Measurements from ENCODE around the gene TAAR6. TPM values are rescaled to one million over a fixed set of nuclear protein-coding genes. Genes with fewer than 3 reads are reported as not detected.

TAAR6 gene
- total RNA-seq, 4 donors from 2014 or later = not detected

GRCh38 chr6:132587424-132587823, 17.3 kb downstream of the TAAR6 start:
- H3K4me1 ChIP-seq = no peaks in the 10 kb centered on the region
- no peak for TF ChIP-seq CTCF (IDR thresholded peaks at IDR 0.05)
- no peak for TF ChIP-seq POLR2A (IDR thresholded peaks at IDR 0.05)

GRCh38 chr6:132589454-132589853, 19.3 kb downstream of the TAAR6 start, which contains the start of gene TAAR5:
TAAR5 (minus strand) TSS chr6:132589741; CDS start chr6:132589686, 55 bp downstream.
- H3K9me3 ChIP-seq = no peaks in the 10 kb centered on the region
- H3K27me3 ChIP-seq = no peaks in the 10 kb centered on the region
- DNase-seq = no peak
- intact Hi-C loops (cut with DNase I; ENCODE audit: low total_unique reads) = no loop called here
- H3K4me3 ChIP-seq = no peak within 1 kb of the TSS
- H3K27ac ChIP-seq = no peak within 1 kb of the TSS
- H3K4me1 ChIP-seq = no peaks in the 10 kb centered on the region
- no peak for TF ChIP-seq POLR2A (IDR thresholded peaks at IDR 0.05)
- no peak for TF ChIP-seq CTCF (IDR thresholded peaks at IDR 0.05)
- H3K36me3 ChIP-seq = no peaks in the 10 kb centered on the region

More at GRCh38 chr6:132587424-132587823, 17.3 kb downstream of the TAAR6 start:
- H3K9me3 ChIP-seq = no peaks in the 10 kb centered on the region
- no peaks in the 10 kb centered on the region for H3K27me3 ChIP-seq
- H3K4me3 ChIP-seq = no peak overlapping the region
- intact Hi-C loops (cut with DNase I; ENCODE audit: low total_unique reads) = no loop called here
- no peak overlapping the region for H3K27ac ChIP-seq
- no peak for DNase-seq
- H3K36me3 ChIP-seq = no peaks in the 10 kb centered on the region

- Histone ChIP-seq H3K36me3 (no peaks in the 10 kb centered on the region), H3K27ac (no peak overlapping the region), H3K4me1 (no peaks in the 10 kb centered on the region), H3K27me3 (no peaks in the 10 kb centered on the region), H3K4me3 (no peak overlapping the region), H3K9me3 (no peaks in the 10 kb centered on the region)
- no peak for DNase-seq
- no peak for TF ChIP-seq POLR2A (IDR thresholded peaks at IDR 0.05)
- no peak for TF ChIP-seq CTCF (IDR thresholded peaks at IDR 0.05)
- intact Hi-C loops (cut with DNase I; ENCODE audit: low total_unique reads) = no loop called here
Measured at GRCh38 chr6:132590362-132590761, 20.2 kb downstream of the TAAR6 start.

- no peak for DNase-seq
- TF ChIP-seq POLR2A (IDR thresholded peaks at IDR 0.05) = no peak
- TF ChIP-seq CTCF (IDR thresholded peaks at IDR 0.05) = no peak
- intact Hi-C loops (cut with DNase I; ENCODE audit: low total_unique reads) = no loop called here
- no peaks in the 10 kb centered on the region for H3K9me3 ChIP-seq
- no peaks in the 10 kb centered on the region for H3K27me3 ChIP-seq
- no peak overlapping the region for H3K4me3 ChIP-seq
- no peaks in the 10 kb centered on the region for H3K4me1 ChIP-seq
- H3K36me3 ChIP-seq = no peaks in the 10 kb centered on the region
- H3K27ac ChIP-seq = no peak overlapping the region
Measured at GRCh38 chr6:132592855-132593254, 22.7 kb downstream of the TAAR6 start.

GRCh38 chr6:132596201-132596600, 26.1 kb downstream of the TAAR6 start:
- intact Hi-C loops (cut with DNase I; ENCODE audit: low total_unique reads) = no loop called here

More at GRCh38 chr6:132596201-132596600, 26.1 kb downstream of the TAAR6 start:
- Histone ChIP-seq H3K9me3 (no peaks in the 10 kb centered on the region), H3K4me1 (no peaks in the 10 kb centered on the region), H3K36me3 (no peaks in the 10 kb centered on the region), H3K27me3 (no peaks in the 10 kb centered on the region), H3K27ac (no peak overlapping the region), H3K4me3 (no peak overlapping the region)
- TF ChIP-seq CTCF (IDR thresholded peaks at IDR 0.05) (no peak), POLR2A (IDR thresholded peaks at IDR 0.05) (no peak)
- no peak for DNase-seq
